AG04450 (cell line): ENCODE results near the gene DNAH6. TPM values are rescaled to one million over a fixed set of nuclear protein-coding genes. Genes with fewer than 3 reads are reported as not detected.

Experiments
- CTCF ChIA-PET: fragments of 300-600, 350-600 bp; formaldehyde crosslinking; extraction: SDS; loops from one replicate; lab custom pipeline; 2022; ENCODE audit warnings: antibody characterized with exemption, inconsistent platforms; lab: Charles Lee
- POLR2A ChIA-PET: fragments of 350-600 bp; formaldehyde crosslinking; extraction: SDS; loops from one replicate; lab custom pipeline; 2021; ENCODE audit warnings: antibody characterized with exemption, inconsistent platforms; lab: Yijun Ruan, JAX
- DNase-seq: peaks from one replicate; pipeline ENCODE4 v3.0.0-alpha.2; 2011; ENCODE audit warnings: low read depth, low spot score
- H3K27ac ChIP-seq: one replicate; pipeline ENCODE4 v1.5.1; 2012; ENCODE audit warnings: low read depth, low read length, control low read depth
- H3K27me3 ChIP-seq: one replicate; pipeline ENCODE4 v1.6.0; 2012; ENCODE audit warnings: low read length; ENCODE audit not compliant: control insufficient read depth, insufficient read depth
- H3K4me3 ChIP-seq: 2 replicates; pipeline ENCODE4 v1.5.1; 2011; ENCODE audit warnings: mild to moderate bottlenecking, low read depth, low read length, control low read depth
- H3K9me3 ChIP-seq: 2 replicates; pipeline ENCODE4 v1.5.1; 2012; ENCODE audit warnings: low read length; ENCODE audit not compliant: control insufficient read depth, insufficient read depth
- CTCF ChIP-seq: IDR thresholded peaks from 2 replicates; pipeline ENCODE4 v1.5.1; 2011; ENCODE audit warnings: low read depth, low read length, control low read depth, inconsistent platforms
- polyA plus RNA-seq: library from polyadenylated mRNA; depleted of rRNA; stranded (reverse); fragments of >200 nt; gene quantifications from 2 replicates; pipeline ENCODE4 v1.2.3, GENCODE V29; 2011

The DNAH6 gene
- polyA plus RNA-seq, 1 experiment: 0.02 TPM

GRCh38 chr2:84474176-84474575 is 42.1 kb upstream of the DNAH6 start:
- CTCF ChIA-PET: no interaction called here
- no peak for DNase-seq
- no peak for TF ChIP-seq CTCF
- Histone ChIP-seq H3K9me3 (peaks cover 8% of the 10 kb centered on the region), H3K4me3 (no peak overlapping the region), H3K27me3 (no peaks in the 10 kb centered on the region), H3K27ac (no peak overlapping the region)
- POLR2A ChIA-PET: no interaction called here

- POLR2A ChIA-PET: no interaction called here
- no peak overlapping the region for H3K4me3 ChIP-seq
- DNase-seq: no peak
- CTCF ChIA-PET: no interaction called here
- no peak overlapping the region for H3K27ac ChIP-seq
- no peaks in the 10 kb centered on the region for H3K27me3 ChIP-seq
- H3K9me3 ChIP-seq: peaks cover 8% of the 10 kb centered on the region
- no peak for TF ChIP-seq CTCF
Observed at GRCh38 chr2:84477886-84478285, 38.4 kb upstream of the DNAH6 start.

- ChIA-PET POLR2A (no interaction called here), CTCF (no interaction called here)
- Histone ChIP-seq H3K4me3 (no peak overlapping the region), H3K9me3 (peaks cover 8% of the 10 kb centered on the region), H3K27me3 (no peaks in the 10 kb centered on the region), H3K27ac (no peak overlapping the region)
- no peak for TF ChIP-seq CTCF
- no peak for DNase-seq
Observed at GRCh38 chr2:84478867-84479266, 37.4 kb upstream of the DNAH6 start.

- ChIA-PET CTCF (interaction anchor here (0.7 to 1.4 kb wide), 2 partner anchors 13 to 398 kb away, joined by 3 read pairs; no protein-coding TSS in a partner anchor), POLR2A (interaction anchor here (0.7 kb wide), 1 partner anchor 14 kb away, joined by 3 read pairs; no protein-coding TSS in a partner anchor)
- Histone ChIP-seq H3K27me3 (no peaks in the 10 kb centered on the region), H3K27ac (no peak overlapping the region), H3K9me3 (peaks cover 7% of the 10 kb centered on the region), H3K4me3 (no peak overlapping the region)
- no peak for TF ChIP-seq CTCF
- no peak for DNase-seq
Observed at GRCh38 chr2:84481702-84482101, 34.6 kb upstream of the DNAH6 start.

GRCh38 chr2:84482603-84483002 is 33.7 kb upstream of the DNAH6 start:
- ChIA-PET CTCF (interaction anchor here (0.6 to 1.4 kb wide), 4 partner anchors 12 to 399 kb away, joined by 3 to 4 read pairs (median 3); no protein-coding TSS in a partner anchor), POLR2A (no interaction called here)
- no peak for DNase-seq
- TF ChIP-seq CTCF: no peak
- Histone ChIP-seq H3K27me3 (no peaks in the 10 kb centered on the region), H3K4me3 (no peak overlapping the region), H3K9me3 (no peaks in the 10 kb centered on the region), H3K27ac (no peak overlapping the region)
